ENCODE measurements around the gene EMILIN1. TPM values are rescaled to one million over a fixed set of nuclear protein-coding genes. Genes with fewer than 3 reads are reported as not detected.
A peak's percentile ranks its signal among the peaks of the same experiment; 100 is the strongest.

The EMILIN1 gene
- total and polyA plus RNA-seq, 2 experiments from 2014 or later, result 3.2 to 15.4 TPM

GRCh38 chr2:27072920-27073319 lies 5.5 kb upstream of the EMILIN1 start:
- Histone ChIP-seq H3K36me3 (ENCODE audit: insufficient read depth) (no peaks in the 10 kb centered on the region; the same call in 1 of the 2 replicates), H3K79me2 (replicated peaks; ENCODE audit: insufficient read depth) (peaks cover 19% of the 10 kb centered on the region), H3K4me3 (peak overlapping the region; percentile 100), H3K27ac (ENCODE audit: low read depth) (peak overlapping the region; percentile 95), H2AFZ (peak overlapping the region; percentile 92), H4K20me1 (replicated peaks; ENCODE audit: insufficient read depth) (peaks cover 7% of the 10 kb centered on the region), H3K9me2 (ENCODE audit: insufficient read depth) (no peaks in the 10 kb centered on the region), H3F3A (replicated peaks; ENCODE audit: low read depth) (peaks cover 7% of the 10 kb centered on the region; the same call in 1 of the 2 replicates), H3K4me1 (ENCODE audit: insufficient read depth) (peaks cover 19% of the 10 kb centered on the region), H3K4me2 (peak overlapping the region; percentile 99), H3K27me3 (ENCODE audit: insufficient read depth) (no peaks in the 10 kb centered on the region)
- DNase-seq (ENCODE audit: low spot score) (no peak), ATAC-seq (no peak)
- peak overlapping the region; percentile 88; the same call in 1 of the 2 replicates for H3K27ac Mint-ChIP-seq
- H3K4me3 Mint-ChIP-seq, result peak overlapping the region; percentile 96
- H3K9me3 Mint-ChIP-seq, result no peaks in the 10 kb centered on the region; the same call in 2 of the 3 replicates
- peaks cover 16% of the 10 kb centered on the region for H3K4me1 Mint-ChIP-seq
- no peak for TF ChIP-seq ZNF114 (CRISPR knock-in tag; IDR thresholded peaks at IDR 0.05)
- no peak for TF ChIP-seq ZNF331 (CRISPR knock-in tag; IDR thresholded peaks at IDR 0.05; ENCODE audit: low read depth)
- H3K36me3 Mint-ChIP-seq (ENCODE audit: low read depth), result peaks cover 27% of the 10 kb centered on the region
- peaks cover 23% of the 10 kb centered on the region for H3K27me3 Mint-ChIP-seq (ENCODE audit: insufficient read depth, low read depth, poor library complexity)

GRCh38 chr2:27073782-27074181 lies 4.6 kb upstream of the EMILIN1 start:
- no peak overlapping the region for H3K4me2 ChIP-seq
- H3K36me3 Mint-ChIP-seq (ENCODE audit: low read depth), result peaks cover 19% of the 10 kb centered on the region
- no peaks in the 10 kb centered on the region; the same call in 2 of the 3 replicates for H3K9me3 Mint-ChIP-seq
- peaks cover 7% of the 10 kb centered on the region; the same call in 1 of the 2 replicates for H3F3A ChIP-seq (replicated peaks; ENCODE audit: low read depth)
- H4K20me1 ChIP-seq (replicated peaks; ENCODE audit: insufficient read depth), result peaks cover 7% of the 10 kb centered on the region
- H3K4me1 Mint-ChIP-seq, result peaks cover 23% of the 10 kb centered on the region
- H3K4me3 Mint-ChIP-seq, result no peak overlapping the region; the same call in 2 of the 3 replicates
- H3K9me2 ChIP-seq (ENCODE audit: insufficient read depth), result no peaks in the 10 kb centered on the region
- peaks cover 19% of the 10 kb centered on the region for H3K79me2 ChIP-seq (replicated peaks; ENCODE audit: insufficient read depth)
- no peak overlapping the region; the same call in 1 of the 2 replicates for H2AFZ ChIP-seq
- peaks cover 19% of the 10 kb centered on the region for H3K4me1 ChIP-seq (ENCODE audit: insufficient read depth)
- no peaks in the 10 kb centered on the region for H3K27me3 ChIP-seq (ENCODE audit: insufficient read depth)
- H3K27ac Mint-ChIP-seq, result no peak overlapping the region
- H3K27me3 Mint-ChIP-seq (ENCODE audit: insufficient read depth, low read depth, poor library complexity), result peaks cover 21% of the 10 kb centered on the region
- no peak overlapping the region for H3K4me3 ChIP-seq
- no peak overlapping the region for H3K27ac ChIP-seq (ENCODE audit: low read depth)
- no peaks in the 10 kb centered on the region; the same call in 1 of the 2 replicates for H3K36me3 ChIP-seq (ENCODE audit: insufficient read depth)
- DNase-seq (ENCODE audit: low spot score) (no peak), ATAC-seq (no peak)
- TF ChIP-seq POLR2AphosphoS5 (IDR thresholded peaks at IDR 0.05; ENCODE audit: low read depth) (no peak), CTCF (conservative IDR thresholded peaks at IDR 0.05; ENCODE audit: low read depth in 2 of 2) (no peak), CREB1 (CRISPR knock-in tag; IDR thresholded peaks at IDR 0.05; ENCODE audit: low read depth) (no peak), ZNF114 (CRISPR knock-in tag; IDR thresholded peaks at IDR 0.05) (no peak), ZNF331 (CRISPR knock-in tag; IDR thresholded peaks at IDR 0.05; ENCODE audit: low read depth) (no peak), REST (IDR thresholded peaks at IDR 0.05; ENCODE audit: unreplicated experiment) (no peak), NANOG (IDR thresholded peaks at IDR 0.05; ENCODE audit: borderline replicate concordance) (no peak), JUNB (IDR thresholded peaks at IDR 0.05; ENCODE audit: unreplicated experiment) (no peak), EZH2 (IDR thresholded peaks at IDR 0.05; ENCODE audit: low read depth, unreplicated experiment) (no peak), ZNF462 (CRISPR knock-in tag; IDR thresholded peaks at IDR 0.05) (no peak)

Measured in GM23338 (cell line).